DOHH2 (cell line): ENCODE data around the gene CREM.

Experiments
- H3F3A ChIP-seq: fragments of 200-600 bp; sonication (generic), shearing (Covaris generic); 2 replicates; pipeline ENCODE4 v1.6.0; 2016; ENCODE audit warnings: antibody characterized with exemption, mild to moderate bottlenecking; ENCODE audit not compliant: control insufficient read depth, insufficient read depth
- H3K27ac ChIP-seq: fragments of 200-600 bp; sonication (generic); 2 replicates; pipeline ENCODE4 v1.5.1; 2014; ENCODE audit warnings: low read depth, mild to moderate bottlenecking, low read length, moderate library complexity
- H3K27me3 ChIP-seq: fragments of 200-600 bp; sonication (generic); 2 replicates; pipeline ENCODE4 v1.6.1; 2014; ENCODE audit warnings: mild to moderate bottlenecking, low read length, mixed read lengths; ENCODE audit not compliant: control insufficient read depth
- H3K36me3 ChIP-seq: fragments of 200-600 bp; sonication (generic); 2 replicates; pipeline ENCODE4 v1.6.1; 2014; ENCODE audit warnings: mild to moderate bottlenecking, low read length, moderate library complexity, mixed read lengths; ENCODE audit not compliant: control insufficient read depth
- H3K4me1 ChIP-seq: fragments of 200-600 bp; sonication (generic); 2 replicates; pipeline ENCODE4 v1.6.1; 2014; ENCODE audit warnings: mild to moderate bottlenecking, low read length, mixed read lengths; ENCODE audit not compliant: control insufficient read depth
- H3K4me2 ChIP-seq: fragments of 200-600 bp; sonication (generic); 2 replicates; pipeline ENCODE4 v1.6.0; 2014; ENCODE audit warnings: mild to moderate bottlenecking, low read length, moderate library complexity
- H3K4me3 ChIP-seq: fragments of 200-600 bp; sonication (generic); 2 replicates; pipeline ENCODE4 v1.5.1; 2014; ENCODE audit warnings: mild to moderate bottlenecking, low read length, mixed read lengths
- H3K79me2 ChIP-seq: fragments of 200-600 bp; sonication (generic); 2 replicates; pipeline ENCODE4 v1.6.1; 2014; ENCODE audit warnings: mild to moderate bottlenecking, low read length, mixed read lengths; ENCODE audit not compliant: control insufficient read depth
- H3K9me2 ChIP-seq: fragments of 200-600 bp; sonication (generic); replicated peaks from 2 replicates; pipeline ENCODE4 v1.6.1; 2014; ENCODE audit warnings: mild to moderate bottlenecking, low read length, mixed read lengths; ENCODE audit not compliant: control insufficient read depth
- H3K9me3 ChIP-seq: fragments of 200-600 bp; sonication (generic); 2 replicates; pipeline ENCODE4 v1.6.1; 2014; ENCODE audit warnings: antibody characterized with exemption, low read length, mixed read lengths; ENCODE audit not compliant: control insufficient read depth, insufficient read depth
- H4K20me1 ChIP-seq: fragments of 200-600 bp; sonication (generic); 2 replicates; pipeline ENCODE4 v1.6.0; 2014; ENCODE audit warnings: low read depth, mild to moderate bottlenecking, antibody characterized with exemption, low read length, moderate library complexity; ENCODE audit not compliant: control insufficient read depth, insufficient read depth
- EZH2phosphoT487 ChIP-seq: fragments of 200-600 bp; sonication (generic); IDR thresholded peaks from 2 replicates; pipeline ENCODE4 v1.6.1; 2017; ENCODE audit warnings: borderline replicate concordance, mild to moderate bottlenecking, antibody characterized with exemption, low read length, moderate library complexity, mixed read lengths
- TF ChIP-seq, protein P1 (sequence below): fragments of 200-600 bp; sonication (generic); IDR thresholded peaks from one replicate; pipeline ENCODE4 v1.5.1; 2014; ENCODE audit warnings: antibody characterized with exemption, mild to moderate bottlenecking, low read depth, low read length; ENCODE audit not compliant: poor library complexity, severe bottlenecking

Gene CREM

DNA sequence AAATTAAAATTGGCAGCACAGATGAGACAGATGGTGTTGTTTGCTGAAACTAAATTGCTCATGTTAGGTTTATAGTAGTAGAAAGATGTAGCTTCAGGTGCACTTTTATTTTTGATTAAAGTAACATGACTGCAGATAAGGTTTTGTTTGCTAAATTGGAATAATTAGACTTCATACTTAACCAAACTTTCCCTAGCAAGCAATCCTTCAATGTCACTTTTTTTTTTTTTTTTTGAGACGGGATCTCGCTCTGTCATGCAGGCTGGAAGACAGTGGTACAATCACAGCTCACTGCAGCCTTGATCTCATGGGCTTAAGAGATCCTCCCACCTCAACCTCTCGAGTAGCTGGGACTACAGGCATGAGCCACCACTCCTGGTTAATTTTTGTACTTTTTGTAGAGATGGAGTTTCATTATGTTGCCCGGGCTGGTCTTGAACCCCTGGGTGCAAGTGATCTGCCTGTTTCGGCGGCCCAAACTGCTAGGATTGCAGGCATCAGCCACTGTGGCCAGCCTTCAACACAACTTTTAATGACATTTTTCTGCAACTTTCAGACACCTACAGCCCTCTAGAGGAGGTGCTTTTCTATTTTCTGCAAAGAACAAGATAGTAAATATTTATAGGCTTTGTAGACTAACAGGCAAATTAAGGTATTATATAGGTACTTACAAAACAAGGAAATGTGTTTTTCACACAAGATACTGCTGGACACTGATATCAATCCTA, 124.9 kb downstream of the CREM start:
- H3F3A ChIP-seq, result no peaks in the 10 kb centered on the region
- H3K9me3 ChIP-seq, result no peaks in the 10 kb centered on the region
- H3K4me2 ChIP-seq, result no peak overlapping the region
- no peaks in the 10 kb centered on the region for H4K20me1 ChIP-seq
- TF ChIP-seq EZH2phosphoT487, result no peak
- TF ChIP-seq, protein P1, sequence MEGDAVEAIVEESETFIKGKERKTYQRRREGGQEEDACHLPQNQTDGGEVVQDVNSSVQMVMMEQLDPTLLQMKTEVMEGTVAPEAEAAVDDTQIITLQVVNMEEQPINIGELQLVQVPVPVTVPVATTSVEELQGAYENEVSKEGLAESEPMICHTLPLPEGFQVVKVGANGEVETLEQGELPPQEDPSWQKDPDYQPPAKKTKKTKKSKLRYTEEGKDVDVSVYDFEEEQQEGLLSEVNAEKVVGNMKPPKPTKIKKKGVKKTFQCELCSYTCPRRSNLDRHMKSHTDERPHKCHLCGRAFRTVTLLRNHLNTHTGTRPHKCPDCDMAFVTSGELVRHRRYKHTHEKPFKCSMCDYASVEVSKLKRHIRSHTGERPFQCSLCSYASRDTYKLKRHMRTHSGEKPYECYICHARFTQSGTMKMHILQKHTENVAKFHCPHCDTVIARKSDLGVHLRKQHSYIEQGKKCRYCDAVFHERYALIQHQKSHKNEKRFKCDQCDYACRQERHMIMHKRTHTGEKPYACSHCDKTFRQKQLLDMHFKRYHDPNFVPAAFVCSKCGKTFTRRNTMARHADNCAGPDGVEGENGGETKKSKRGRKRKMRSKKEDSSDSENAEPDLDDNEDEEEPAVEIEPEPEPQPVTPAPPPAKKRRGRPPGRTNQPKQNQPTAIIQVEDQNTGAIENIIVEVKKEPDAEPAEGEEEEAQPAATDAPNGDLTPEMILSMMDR, result no peak
- H3K4me1 ChIP-seq, result no peaks in the 10 kb centered on the region
- H3K9me2 ChIP-seq, result no peaks in the 10 kb centered on the region
- no peaks in the 10 kb centered on the region for H3K36me3 ChIP-seq
- H3K4me3 ChIP-seq, result no peak overlapping the region
- H3K27me3 ChIP-seq, result no peaks in the 10 kb centered on the region
- no peak overlapping the region for H3K27ac ChIP-seq
- H3K79me2 ChIP-seq, result no peaks in the 10 kb centered on the region

DNA sequence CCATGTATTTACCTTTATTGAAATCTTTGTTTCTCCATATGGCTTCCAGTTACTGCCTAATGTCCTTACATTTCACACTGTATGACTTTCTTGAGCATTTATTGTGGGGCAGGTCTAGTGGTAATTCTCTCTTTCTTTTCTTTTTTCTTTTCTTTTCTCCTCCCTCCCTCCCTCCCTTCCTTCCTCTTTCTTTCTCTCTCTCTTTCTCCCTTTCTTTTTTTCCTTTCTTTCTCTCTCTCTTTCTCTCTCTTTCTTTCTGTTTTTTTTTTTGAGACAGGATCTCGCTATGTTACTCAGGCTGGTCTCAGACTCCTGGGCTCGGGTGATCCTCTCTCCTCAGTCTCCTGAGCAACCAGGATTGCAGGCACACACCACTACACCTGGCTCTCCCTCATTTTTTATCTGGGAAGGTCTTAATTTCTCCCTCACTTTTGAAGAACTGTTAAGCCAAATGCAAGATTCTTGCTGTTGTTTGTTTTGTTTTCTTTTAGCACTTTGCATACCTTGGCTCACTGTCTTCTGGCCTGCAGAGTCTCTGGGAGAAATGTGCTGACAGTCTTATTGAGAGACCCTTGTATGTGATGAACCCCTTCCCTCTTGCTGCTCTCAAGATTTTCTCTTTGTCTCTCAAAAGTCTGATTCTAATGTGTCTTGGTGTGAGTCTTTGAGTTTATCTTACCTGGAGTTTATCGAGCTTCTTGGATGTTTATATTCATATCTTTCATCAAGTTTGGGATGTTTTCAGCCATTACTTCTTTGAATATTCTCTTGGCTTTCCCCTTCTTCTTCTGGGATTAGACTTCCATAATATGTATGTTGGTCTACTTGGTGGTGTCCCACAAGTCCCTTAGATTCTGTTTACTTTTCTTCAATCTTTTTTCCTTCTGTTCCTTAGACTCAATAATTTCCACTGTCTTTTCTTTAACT, 130.7 kb downstream of the CREM start:
- Histone ChIP-seq H3K36me3 (no peaks in the 10 kb centered on the region), H3K4me1 (no peaks in the 10 kb centered on the region), H4K20me1 (no peaks in the 10 kb centered on the region), H3K27ac (no peak overlapping the region), H3K79me2 (no peaks in the 10 kb centered on the region), H3K9me3 (no peaks in the 10 kb centered on the region; the same call in 1 of the 2 replicates), H3K27me3 (no peaks in the 10 kb centered on the region), H3F3A (no peaks in the 10 kb centered on the region), H3K4me3 (no peak overlapping the region), H3K4me2 (no peak overlapping the region), H3K9me2 (no peaks in the 10 kb centered on the region)
- TF ChIP-seq, protein P1, result no peak
- TF ChIP-seq EZH2phosphoT487, result no peak

DNA sequence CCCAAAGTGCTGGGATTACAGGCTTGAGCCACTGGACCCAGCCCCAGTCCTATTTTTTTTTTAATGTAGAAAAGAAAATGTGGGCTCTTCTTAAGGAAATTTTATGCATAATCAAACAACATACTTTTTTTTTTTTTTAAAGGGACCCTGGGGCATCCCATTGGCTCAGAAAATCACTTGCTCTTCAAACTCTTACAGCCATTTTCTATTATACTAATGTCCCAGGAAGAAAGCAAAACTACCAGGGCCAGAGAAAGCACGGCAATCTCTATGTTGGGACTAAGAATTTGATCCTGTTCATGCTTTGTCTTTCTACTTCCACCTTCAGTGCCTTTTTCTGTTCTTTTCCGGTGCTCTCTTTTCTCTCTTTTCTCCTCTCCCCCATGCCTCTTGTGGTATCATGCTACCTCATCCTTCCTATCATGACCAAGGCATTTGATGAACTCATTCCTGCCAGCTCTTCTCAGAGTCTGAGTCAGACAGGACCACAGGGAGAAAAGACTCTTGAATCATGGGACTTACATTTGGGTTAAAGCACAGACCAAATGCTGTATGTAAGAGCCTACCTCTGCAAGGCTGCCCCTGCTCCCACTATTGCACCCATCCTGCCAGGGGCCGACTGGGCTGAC, 133.2 kb downstream of the CREM start:
- no peak for TF ChIP-seq EZH2phosphoT487
- TF ChIP-seq, protein P1, result no peak
- H3K27me3 ChIP-seq, result no peaks in the 10 kb centered on the region
- no peak overlapping the region for H3K4me2 ChIP-seq
- H3K4me3 ChIP-seq, result no peak overlapping the region
- no peaks in the 10 kb centered on the region for H3K36me3 ChIP-seq
- H3K27ac ChIP-seq, result no peak overlapping the region
- no peaks in the 10 kb centered on the region for H4K20me1 ChIP-seq
- no peaks in the 10 kb centered on the region; the same call in 1 of the 2 replicates for H3K9me3 ChIP-seq
- no peaks in the 10 kb centered on the region for H3K79me2 ChIP-seq
- no peaks in the 10 kb centered on the region for H3F3A ChIP-seq
- no peaks in the 10 kb centered on the region for H3K9me2 ChIP-seq
- H3K4me1 ChIP-seq, result no peaks in the 10 kb centered on the region
